PC-3 (cell line): Measurements from ENCODE around the gene GIGYF2.

Source experiments
- CTCF ChIP-seq: fragments of 300-600 bp; sonication (generic); conservative IDR thresholded peaks from 2 replicates; pipeline ENCODE4 v1.5.1; 2017; ENCODE audit warnings: antibody characterized with exemption, low read depth, mild to moderate bottlenecking, low read length
- EZH2 ChIP-seq: fragments of 300-600 bp; sonication (generic); IDR thresholded peaks from one replicate; pipeline ENCODE4 v1.6.1; 2017; ENCODE audit warnings: antibody characterized with exemption, mild to moderate bottlenecking, low read length; ENCODE audit not compliant: unreplicated experiment
- EZH2phosphoT487 ChIP-seq: fragments of 300-600 bp; sonication (generic); IDR thresholded peaks from 2 replicates; pipeline ENCODE4 v1.6.1; 2018; ENCODE audit warnings: mild to moderate bottlenecking, antibody characterized with exemption, low read length, borderline replicate concordance

DNA sequence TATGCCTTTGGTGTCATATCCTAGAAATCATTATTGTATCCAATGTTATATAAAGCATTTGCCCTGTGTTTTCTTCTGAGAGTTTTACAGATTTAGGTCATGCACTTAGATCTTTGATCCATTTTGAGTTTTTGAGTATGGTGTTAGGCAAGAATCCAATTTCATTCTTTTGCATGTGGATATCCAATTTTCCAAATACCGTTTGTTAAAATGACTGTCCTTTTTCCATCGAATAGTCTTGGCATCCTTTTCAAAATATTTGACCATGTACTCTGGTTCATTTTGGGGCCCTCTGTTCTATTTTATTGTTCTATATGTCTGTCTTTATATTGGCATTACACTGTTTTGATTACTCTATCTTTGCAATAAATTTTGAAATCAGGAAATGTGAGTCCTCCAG is 103.0 kb downstream of the GIGYF2 start:
- TF ChIP-seq CTCF (no peak), EZH2 (no peak), EZH2phosphoT487 (no peak)
